Heart left ventricle (tissue), 13 donors: ENCODE measurements around the gene BCAS4.

Experiments used
- CTCF ChIP-seq, 12 donors: fragments of 200-600 bp; sonication (generic) in 4 of 12; IDR thresholded peaks; one replicate each; pipeline versions ENCODE4 v1.5.0 to v1.8.0; 2018 to 2022; ENCODE audit warnings: antibody characterized with exemption in 12 of 12, mild to moderate bottlenecking in 5 of 12
- POLR2A ChIP-seq, 2 donors: fragments of 450-650 bp; IDR thresholded peaks; one replicate each; pipeline ENCODE4 v1.6.1; 2017; ENCODE audit warnings: antibody characterized with exemption in 2 of 2, mild to moderate bottlenecking in 2 of 2, moderate library complexity in 2 of 2
- donor health status: ischemic (EF 13 %, LVEDD 7.1; RV severe dilation, severe dysfunction).
- donor health status: DM: no; HTN: yes; CAD: no.
- donor health status: DM: no; HTN: no; CAD: no.
- donor health status: ischemic (EF 25% LVEDD 6.9; RV normal size, moderate dysfunction).
- donor health status: ischemic (EF 25% LVEDD 5.7; RV mildly dilated, moderate dysfunction).
- donor health status: ischemic (EF 35%, LVEDD 5.7; RV mildly dilated, moderate dysfunction).
- donor health status: nonischemic (EF 11% LVEDD 7.7; RV severe dilation, severe dysfunction).
- donor health status: DM: yes; HTN: yes; CAD: no.
- donor health status: PGD.
- donor health status: ischemic (EF 29% LVEDD 5.4; RV normal size, mild dysfunction).
- donor health status: nonischemic (EF 23%, LVEDD 6.1; RV moderate dilation, normal function).

- TF ChIP-seq CTCF (IDR thresholded peaks at IDR 0.05) (no peak), POLR2A (IDR thresholded peaks at IDR 0.05) (no peak)
Observed at GRCh38 chr20:50792708-50793574, 1.9 kb upstream of the BCAS4 start.
